ENCODE results near the gene SPTLC2.

SPTLC2 gene

GRCh38 chr14:77469067-77469505 lies 147.4 kb downstream of the SPTLC2 start:
- TF ChIP-seq POLR2A (IDR thresholded peaks at IDR 0.05; ENCODE audit: extremely low read depth, insufficient read length) = no peak
- TF ChIP-seq MAX (IDR thresholded peaks at IDR 0.05; ENCODE audit: low read depth, low read length) = no peak
- TF ChIP-seq MYC (IDR thresholded peaks at IDR 0.05; ENCODE audit: low read depth, low read length) = no peak
- TF ChIP-seq CTCF (IDR thresholded peaks at IDR 0.05; ENCODE audit: low read depth, low read length) = no peak
- no peak overlapping the region for H3K4me3 ChIP-seq (ENCODE audit: low read depth, low read length)
- no peak for DNase-seq (ENCODE audit: low read depth)

- H3K4me3 ChIP-seq (ENCODE audit: low read depth, low read length) = no peak overlapping the region
- no peak for TF ChIP-seq MYC (IDR thresholded peaks at IDR 0.05; ENCODE audit: low read depth, low read length)
- no peak for TF ChIP-seq POLR2A (IDR thresholded peaks at IDR 0.05; ENCODE audit: extremely low read depth, insufficient read length)
- no peak for TF ChIP-seq MAX (IDR thresholded peaks at IDR 0.05; ENCODE audit: low read depth, low read length)
- no peak for TF ChIP-seq CTCF (IDR thresholded peaks at IDR 0.05; ENCODE audit: low read depth, low read length)
- no peak for DNase-seq (ENCODE audit: low read depth)
These were observed 148.6 kb downstream of the SPTLC2 start for GRCh38 chr14:77467801-77468200.

- peak; percentile 81 for DNase-seq (ENCODE audit: low read depth)
These were observed 157.2 kb downstream of the SPTLC2 start for GRCh38 chr14:77459072-77459723.

GRCh38 chr14:77458249-77458950 lies 158.0 kb downstream of the SPTLC2 start:
- peak; percentile 38; the same call in 1 of the 2 replicates for TF ChIP-seq MAX (IDR thresholded peaks at IDR 0.05; ENCODE audit: low read depth, low read length)
- TF ChIP-seq POLR2A (IDR thresholded peaks at IDR 0.05; ENCODE audit: extremely low read depth, insufficient read length) = no peak
- H3K4me3 ChIP-seq (ENCODE audit: low read depth, low read length) = peak overlapping the region; percentile 81
- DNase-seq (ENCODE audit: low read depth) = peak; percentile 65

More at GRCh38 chr14:77459072-77459723, 157.2 kb downstream of the SPTLC2 start:
- TF ChIP-seq MYC (IDR thresholded peaks at IDR 0.05; ENCODE audit: low read depth, low read length) (no peak), POLR2A (IDR thresholded peaks at IDR 0.05; ENCODE audit: extremely low read depth, insufficient read length) (no peak), MAX (IDR thresholded peaks at IDR 0.05; ENCODE audit: low read depth, low read length) (0 out of 2 replicates have a peak, but pooled peaks have one; percentile 8), CTCF (IDR thresholded peaks at IDR 0.05; ENCODE audit: low read depth, low read length) (peak; percentile 62)
- peak overlapping the region; percentile 81 for H3K4me3 ChIP-seq (ENCODE audit: low read depth, low read length)

GRCh38 chr14:77457522-77458248 lies 158.8 kb downstream of the SPTLC2 start, which contains the start of the genes AHSA1 and VIPAS39:
Gene AHSA1 (plus strand): TSS chr14:77458093. CDS start chr14:77458190, 97 bp downstream.
Gene VIPAS39 (minus strand): TSS chr14:77457601. CDS start chr14:77454102, 3,499 bp downstream.
- peak; percentile 99 for DNase-seq (ENCODE audit: low read depth)
- peak; percentile 75 for TF ChIP-seq POLR2A (IDR thresholded peaks at IDR 0.05; ENCODE audit: extremely low read depth, insufficient read length)
- TF ChIP-seq CTCF (IDR thresholded peaks at IDR 0.05; ENCODE audit: low read depth, low read length) = no peak
- TF ChIP-seq MYC (IDR thresholded peaks at IDR 0.05; ENCODE audit: low read depth, low read length) = peak; percentile 77
- TF ChIP-seq MAX (IDR thresholded peaks at IDR 0.05; ENCODE audit: low read depth, low read length) = peak; percentile 82
- peak within 1 kb of the TSS; percentile 81 for H3K4me3 ChIP-seq (ENCODE audit: low read depth, low read length)
